Retinal pigment epithelial cell (primary cell): ENCODE data around the gene SHROOM2.

ENCODE experiments used
- DNase-seq: peaks from one replicate; pipeline ENCODE4 v3.0.0-alpha.2; 2010; ENCODE audit warnings: low read depth
- H3K4me3 ChIP-seq: 2 replicates; pipeline ENCODE4 v1.5.1; 2011; ENCODE audit warnings: mild to moderate bottlenecking, low read length, control low read depth, moderate library complexity
- TF ChIP-seq, protein P1 (sequence below): conservative IDR thresholded peaks from 2 replicates; pipeline ENCODE4 v1.5.1; 2011; ENCODE audit warnings: low read depth, low read length, control low read depth, inconsistent platforms

The SHROOM2 gene

DNA sequence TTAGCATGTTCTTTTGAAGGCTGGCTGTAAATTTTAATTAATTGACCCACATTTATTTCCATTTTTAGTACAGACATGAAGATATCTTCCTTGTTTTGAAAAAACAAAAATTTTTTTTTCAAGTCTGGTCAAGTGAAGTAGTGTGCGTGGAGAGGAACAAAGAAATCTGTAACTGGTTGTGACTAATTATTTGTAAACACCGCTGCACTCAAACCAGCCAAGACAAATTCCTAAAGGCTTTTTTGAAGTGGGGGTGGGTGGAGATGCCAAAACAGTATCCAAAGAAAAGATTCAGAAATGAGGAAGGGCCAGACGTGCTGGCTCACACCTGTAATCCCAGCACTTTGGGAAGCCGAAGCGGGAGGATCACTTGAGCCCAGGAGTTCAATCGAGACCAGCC lies 88.3 kb downstream of the SHROOM2 start:
- H3K4me3 ChIP-seq = no peak overlapping the region
- TF ChIP-seq, protein P1, sequence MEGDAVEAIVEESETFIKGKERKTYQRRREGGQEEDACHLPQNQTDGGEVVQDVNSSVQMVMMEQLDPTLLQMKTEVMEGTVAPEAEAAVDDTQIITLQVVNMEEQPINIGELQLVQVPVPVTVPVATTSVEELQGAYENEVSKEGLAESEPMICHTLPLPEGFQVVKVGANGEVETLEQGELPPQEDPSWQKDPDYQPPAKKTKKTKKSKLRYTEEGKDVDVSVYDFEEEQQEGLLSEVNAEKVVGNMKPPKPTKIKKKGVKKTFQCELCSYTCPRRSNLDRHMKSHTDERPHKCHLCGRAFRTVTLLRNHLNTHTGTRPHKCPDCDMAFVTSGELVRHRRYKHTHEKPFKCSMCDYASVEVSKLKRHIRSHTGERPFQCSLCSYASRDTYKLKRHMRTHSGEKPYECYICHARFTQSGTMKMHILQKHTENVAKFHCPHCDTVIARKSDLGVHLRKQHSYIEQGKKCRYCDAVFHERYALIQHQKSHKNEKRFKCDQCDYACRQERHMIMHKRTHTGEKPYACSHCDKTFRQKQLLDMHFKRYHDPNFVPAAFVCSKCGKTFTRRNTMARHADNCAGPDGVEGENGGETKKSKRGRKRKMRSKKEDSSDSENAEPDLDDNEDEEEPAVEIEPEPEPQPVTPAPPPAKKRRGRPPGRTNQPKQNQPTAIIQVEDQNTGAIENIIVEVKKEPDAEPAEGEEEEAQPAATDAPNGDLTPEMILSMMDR = no peak
- no peak for DNase-seq

DNA sequence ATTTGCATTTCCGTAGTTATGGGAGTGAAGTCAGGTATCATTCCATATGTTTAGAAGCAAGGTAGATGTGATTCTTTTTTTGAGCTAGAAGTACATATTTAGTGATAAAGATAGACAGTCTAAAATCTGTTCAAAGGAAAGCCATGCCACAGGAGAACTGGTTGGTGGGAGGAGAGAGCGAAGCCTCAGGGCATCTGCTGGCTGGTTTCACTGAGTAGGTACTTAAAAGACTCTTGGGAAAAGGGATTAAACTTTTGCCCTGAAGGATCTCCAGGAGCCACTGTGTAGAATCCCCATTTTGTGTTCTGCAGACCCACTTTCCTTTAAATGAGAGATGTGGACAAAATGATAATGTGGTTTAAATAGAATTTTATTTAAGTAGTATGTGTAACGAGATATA lies 89.6 kb downstream of the SHROOM2 start:
- no peak for DNase-seq
- TF ChIP-seq, protein P1 = no peak
- no peak overlapping the region for H3K4me3 ChIP-seq

DNA sequence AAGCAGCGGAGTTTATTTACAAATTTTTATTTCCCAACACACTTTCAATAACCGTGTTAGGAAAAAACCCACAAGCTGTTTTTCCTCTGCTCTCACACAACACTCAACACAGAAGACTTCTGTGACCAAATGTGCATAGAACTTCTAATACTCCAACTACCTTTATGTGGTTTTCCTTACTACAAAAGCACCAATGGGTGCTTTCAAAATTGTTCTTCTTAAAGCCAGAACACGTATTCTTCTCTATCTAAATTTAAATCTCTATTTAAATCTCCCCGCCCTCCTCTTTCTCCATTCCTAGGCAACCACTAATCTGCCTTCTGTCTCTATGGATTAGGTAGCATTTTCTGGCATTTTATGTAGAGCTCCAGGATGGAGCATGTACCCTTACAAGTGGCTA lies 90.0 kb downstream of the SHROOM2 start:
- no peak for DNase-seq
- no peak overlapping the region for H3K4me3 ChIP-seq
- TF ChIP-seq, protein P1 = no peak

DNA sequence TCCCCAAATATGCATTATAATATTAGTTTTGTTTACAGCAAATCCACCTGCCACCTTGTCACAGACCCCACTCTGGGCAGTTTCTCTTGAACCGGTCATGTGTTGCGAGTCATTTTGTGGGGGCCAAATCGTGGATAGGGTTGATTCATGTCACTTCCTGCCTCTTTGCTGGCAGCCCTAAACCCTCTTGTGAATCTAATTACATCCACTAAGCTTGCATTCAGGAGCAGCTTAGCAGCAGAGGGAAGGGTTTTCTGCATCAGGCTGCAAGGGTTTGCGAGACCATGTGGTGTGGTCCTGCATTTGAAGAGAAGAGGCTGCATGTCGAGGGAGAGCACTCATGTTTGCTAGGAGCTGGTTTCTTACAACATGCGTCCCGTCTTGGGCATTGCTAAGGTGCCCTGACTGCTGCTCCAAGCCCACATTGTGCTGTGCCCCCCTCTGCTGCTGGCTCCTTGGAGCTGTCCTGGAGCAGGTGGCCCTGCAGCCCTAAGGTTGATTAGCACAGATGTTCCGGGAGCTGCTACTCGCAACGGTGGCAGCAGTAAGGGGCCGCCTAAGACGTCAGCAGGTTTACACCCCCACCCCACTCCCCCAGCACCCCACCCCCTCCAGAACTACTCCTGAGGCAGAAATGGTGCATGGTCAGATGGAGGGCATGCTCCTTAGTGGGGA lies 92.1 kb downstream of the SHROOM2 start:
- peak; percentile 49 for DNase-seq
- TF ChIP-seq, protein P1 = no peak
- H3K4me3 ChIP-seq = no peak overlapping the region

DNA sequence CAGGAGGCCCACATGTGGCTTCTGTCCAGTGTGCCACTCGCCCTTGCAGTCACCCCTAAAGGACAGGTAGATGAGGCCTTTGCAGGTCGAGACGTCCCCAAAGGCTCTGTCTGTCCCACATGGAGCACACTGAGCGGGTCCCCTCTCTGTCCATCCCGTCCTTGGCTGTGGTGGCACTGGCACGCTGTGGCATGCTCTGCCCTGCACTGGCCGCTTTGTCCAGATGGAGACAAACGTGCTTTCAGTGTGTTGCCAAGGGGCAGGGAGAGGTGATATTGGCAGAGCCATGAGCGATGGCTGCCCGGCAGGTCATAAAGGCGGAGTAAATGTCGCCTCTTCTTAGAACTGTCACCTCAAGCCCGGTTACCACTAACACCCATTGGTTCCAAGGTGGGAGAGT lies 94.0 kb downstream of the SHROOM2 start:
- no peak overlapping the region for H3K4me3 ChIP-seq
- DNase-seq = no peak
- TF ChIP-seq, protein P1 = no peak

DNA sequence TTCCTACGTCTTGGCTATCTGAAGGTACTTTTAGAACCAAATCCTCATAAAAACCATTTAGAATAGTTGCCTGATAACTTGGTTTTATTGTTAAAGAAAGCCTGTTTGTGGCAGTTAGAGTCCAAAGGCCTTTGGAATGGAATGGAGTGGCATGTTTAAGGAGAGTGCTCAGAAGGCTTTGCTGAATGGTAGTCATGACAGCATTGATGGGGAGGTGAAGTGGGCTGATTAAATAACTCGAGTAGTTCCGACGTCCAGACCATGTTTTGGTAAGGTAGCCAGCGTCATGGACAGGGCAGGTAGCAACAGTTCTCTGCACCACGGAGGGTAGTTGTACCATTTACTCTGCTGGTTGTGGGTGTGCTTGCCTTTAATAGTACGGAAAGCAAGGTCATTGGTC lies 94.6 kb downstream of the SHROOM2 start:
- TF ChIP-seq, protein P1 = no peak
- no peak for DNase-seq
- no peak overlapping the region for H3K4me3 ChIP-seq

DNA sequence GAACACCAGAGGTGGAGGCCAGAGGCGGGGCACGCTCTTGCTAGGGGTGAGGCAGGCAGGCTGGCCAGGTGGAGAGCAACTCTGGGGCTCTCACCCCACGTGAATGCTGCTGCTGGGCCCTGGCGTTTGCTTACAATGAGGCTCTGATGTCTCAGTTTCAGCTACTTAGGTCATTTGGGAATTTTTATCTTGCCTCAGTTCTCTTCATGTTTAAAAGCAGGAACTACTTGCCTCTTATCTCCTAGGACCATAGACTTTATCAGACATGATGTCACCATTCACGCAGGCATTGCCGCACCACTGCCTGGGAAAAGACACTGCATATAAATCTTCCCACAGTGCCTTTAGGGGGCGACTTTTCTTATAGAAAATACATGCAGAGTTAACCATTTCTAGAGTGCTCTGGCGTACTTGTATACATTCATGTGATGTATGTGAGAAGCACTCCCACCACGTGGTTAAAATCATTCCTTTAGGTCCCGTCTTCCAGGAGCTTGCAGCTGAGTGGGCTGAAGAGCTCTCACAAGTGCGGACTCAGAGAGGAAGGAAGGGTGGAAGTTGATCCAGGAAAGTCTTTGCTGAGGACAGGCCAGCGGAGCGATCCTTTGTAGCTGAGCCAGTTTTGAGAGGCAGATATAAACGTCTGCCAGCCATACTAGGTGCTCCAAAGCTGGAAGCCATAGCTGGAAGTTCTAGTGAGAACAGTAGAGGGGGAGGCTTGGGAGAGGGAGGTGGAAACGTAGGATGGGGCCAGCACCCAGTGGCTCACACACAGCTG lies 96.6 kb downstream of the SHROOM2 start:
- TF ChIP-seq, protein P1 = peak; percentile 23
- no peak overlapping the region for H3K4me3 ChIP-seq
- DNase-seq = peak; percentile 22
